ENCODE measurements around the gene MSTN. TPM values are rescaled to one million over a fixed set of nuclear protein-coding genes. Genes with fewer than 3 reads are reported as not detected.

Gene MSTN
- total RNA-seq, 2 experiments from 2014 or later: not detected

GRCh38 chr2:190084704-190085103 lies 22.2 kb upstream of the MSTN start:
- Mint-ChIP-seq H3K27me3 (peaks cover 16% of the 10 kb centered on the region), H3K4me3 (no peak overlapping the region), H3K9me3 (no peaks in the 10 kb centered on the region), H3K27ac (no peak overlapping the region), H3K4me1 (ENCODE audit: low read depth) (no peaks in the 10 kb centered on the region), H3K36me3 (ENCODE audit: low read depth) (no peaks in the 10 kb centered on the region)
- ATAC-seq (ENCODE audit: poor library complexity) (no peak), DNase-seq (no peak)
- no peak for TF ChIP-seq CTCF (IDR thresholded peaks at IDR 0.05)
- Histone ChIP-seq H3K27me3 (ENCODE audit: control insufficient read depth in 1 of 2, insufficient read depth in 2 of 2, low read length in 2 of 2) (peaks cover 0 to 6% of the 10 kb centered on the region in 2 experiments), H3K4me1 (ENCODE audit: insufficient read depth, low read length) (no peaks in the 10 kb centered on the region), H3K36me3 (ENCODE audit: insufficient read depth, low read length) (no peaks in the 10 kb centered on the region), H3K27ac (ENCODE audit: low read depth in 1 of 2, low read length in 2 of 2) (no peak overlapping the region), H3K9me3 (ENCODE audit: control insufficient read depth in 1 of 2, insufficient read depth in 1 of 2, low read length in 2 of 2) (no peaks in the 10 kb centered on the region), H3K4me3 (ENCODE audit: low read length) (no peak overlapping the region)
- POLR2A ChIA-PET: no interaction called here
- intact Hi-C loops (cut with DNase I, micrococcal nuclease): loop anchor here in 1 of 2 experiments (5.0 kb wide), 1 partner anchor 948 kb away; no protein-coding TSS in a partner anchor
- CTCF ChIA-PET: no interaction called here

GRCh38 chr2:190082118-190082517 lies 19.6 kb upstream of the MSTN start:
- Mint-ChIP-seq H3K4me1 (ENCODE audit: low read depth) (no peaks in the 10 kb centered on the region), H3K4me3 (no peak overlapping the region), H3K9me3 (no peaks in the 10 kb centered on the region), H3K36me3 (ENCODE audit: low read depth) (no peaks in the 10 kb centered on the region), H3K27me3 (peaks cover 29% of the 10 kb centered on the region), H3K27ac (no peak overlapping the region)
- DNase-seq (no peak), ATAC-seq (ENCODE audit: poor library complexity) (no peak)
- peaks cover 0 to 6% of the 10 kb centered on the region in 2 experiments for H3K27me3 ChIP-seq (ENCODE audit: control insufficient read depth in 1 of 2, insufficient read depth in 2 of 2, low read length in 2 of 2)
- ChIA-PET CTCF (no interaction called here), POLR2A (no interaction called here)
- H3K9me3 ChIP-seq (ENCODE audit: control insufficient read depth in 1 of 2, insufficient read depth in 1 of 2, low read length in 2 of 2): peaks cover 0 to 3% of the 10 kb centered on the region in 2 experiments
- no peak overlapping the region for H3K27ac ChIP-seq (ENCODE audit: low read depth in 1 of 2, low read length in 2 of 2)
- no peak for TF ChIP-seq CTCF (IDR thresholded peaks at IDR 0.05)
- intact Hi-C loops (cut with DNase I, micrococcal nuclease): no loop called here
- H3K36me3 ChIP-seq (ENCODE audit: insufficient read depth, low read length): no peaks in the 10 kb centered on the region
- H3K4me3 ChIP-seq (ENCODE audit: low read length): no peak overlapping the region
- no peaks in the 10 kb centered on the region for H3K4me1 ChIP-seq (ENCODE audit: insufficient read depth, low read length)

GRCh38 chr2:190080527-190081049 lies 18.1 kb upstream of the MSTN start:
- Histone ChIP-seq H3K4me1 (ENCODE audit: insufficient read depth, low read length) (no peaks in the 10 kb centered on the region), H3K27ac (ENCODE audit: low read depth in 1 of 2, low read length in 2 of 2) (no peak overlapping the region)

More at GRCh38 chr2:190080527-190081049, 18.1 kb upstream of the MSTN start:
- H3K27me3 ChIP-seq (ENCODE audit: control insufficient read depth in 1 of 2, insufficient read depth in 2 of 2, low read length in 2 of 2): peaks cover 0 to 6% of the 10 kb centered on the region in 2 experiments
- Mint-ChIP-seq H3K27me3 (peaks cover 29% of the 10 kb centered on the region), H3K9me3 (no peaks in the 10 kb centered on the region), H3K27ac (no peak overlapping the region), H3K4me1 (ENCODE audit: low read depth) (no peaks in the 10 kb centered on the region), H3K36me3 (ENCODE audit: low read depth) (no peaks in the 10 kb centered on the region), H3K4me3 (no peak overlapping the region)
- CTCF ChIA-PET: no interaction called here
- no peak overlapping the region for H3K4me3 ChIP-seq (ENCODE audit: low read length)
- POLR2A ChIA-PET: no interaction called here
- no peak for ATAC-seq (ENCODE audit: poor library complexity)
- H3K36me3 ChIP-seq (ENCODE audit: insufficient read depth, low read length): no peaks in the 10 kb centered on the region
- intact Hi-C loops (cut with DNase I, micrococcal nuclease): no loop called here
- no peak for TF ChIP-seq CTCF (IDR thresholded peaks at IDR 0.05)
- H3K9me3 ChIP-seq (ENCODE audit: control insufficient read depth in 1 of 2, insufficient read depth in 1 of 2, low read length in 2 of 2): peaks cover 3 to 4% of the 10 kb centered on the region in 2 experiments
- no peak for DNase-seq
